ENCODE data around the gene GABARAPL1.
"Not testable (repeated sequence)": the region's sequence is repeated elsewhere in the genome, so short reads cannot be mapped to it uniquely, and the experiment has no call there.

GABARAPL1 gene

DNA sequence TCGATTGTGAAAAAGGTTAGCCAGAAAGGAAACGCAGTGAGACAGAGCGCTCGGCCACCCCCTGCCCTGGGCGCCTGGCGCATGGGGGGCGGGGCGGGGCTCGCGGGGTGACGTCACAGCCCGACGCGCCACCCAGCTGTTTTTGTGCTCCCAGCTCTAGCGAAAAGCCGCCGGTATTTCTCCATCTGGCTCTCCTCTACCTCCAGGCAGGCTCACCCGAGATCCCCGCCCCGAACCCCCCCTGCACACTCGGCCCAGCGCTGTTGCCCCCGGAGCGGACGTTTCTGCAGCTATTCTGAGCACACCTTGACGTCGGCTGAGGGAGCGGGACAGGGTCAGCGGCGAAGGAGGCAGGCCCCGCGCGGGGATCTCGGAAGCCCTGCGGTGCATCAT is at the start of gene GABARAPL1:
GABARAPL1 (plus strand) TSS at position 139 of the 393 bp plus-strand sequence; CDS start at position 392, 253 bp downstream.
- DNase-seq (ENCODE audit: low spot score), result peak; percentile 87

GRCh38 chr12:10163084-10163483 is 49.6 kb upstream of the GABARAPL1 start:
- DNase-seq (ENCODE audit: low spot score), result no peak

GRCh38 chr12:10165421-10165820 is 47.3 kb upstream of the GABARAPL1 start:
- DNase-seq (ENCODE audit: low spot score), result no peak

- DNase-seq (ENCODE audit: low spot score), result no peak
Observed at GRCh38 chr12:10167599-10167998, 45.1 kb upstream of the GABARAPL1 start.

GRCh38 chr12:10169104-10169503 is 43.6 kb upstream of the GABARAPL1 start:
- no peak for DNase-seq (ENCODE audit: low spot score)

- no peak for DNase-seq (ENCODE audit: low spot score)
Observed at GRCh38 chr12:10170216-10170615, 42.5 kb upstream of the GABARAPL1 start.

GRCh38 chr12:10171973-10172728 is 40.5 kb upstream of the GABARAPL1 start, which contains the start of gene OLR1:
Gene OLR1, minus strand, starts transcription at chr12:10172132. Its CDS starts 55 bp downstream, at chr12:10172077.
- no peak for DNase-seq (ENCODE audit: low spot score)

DNA sequence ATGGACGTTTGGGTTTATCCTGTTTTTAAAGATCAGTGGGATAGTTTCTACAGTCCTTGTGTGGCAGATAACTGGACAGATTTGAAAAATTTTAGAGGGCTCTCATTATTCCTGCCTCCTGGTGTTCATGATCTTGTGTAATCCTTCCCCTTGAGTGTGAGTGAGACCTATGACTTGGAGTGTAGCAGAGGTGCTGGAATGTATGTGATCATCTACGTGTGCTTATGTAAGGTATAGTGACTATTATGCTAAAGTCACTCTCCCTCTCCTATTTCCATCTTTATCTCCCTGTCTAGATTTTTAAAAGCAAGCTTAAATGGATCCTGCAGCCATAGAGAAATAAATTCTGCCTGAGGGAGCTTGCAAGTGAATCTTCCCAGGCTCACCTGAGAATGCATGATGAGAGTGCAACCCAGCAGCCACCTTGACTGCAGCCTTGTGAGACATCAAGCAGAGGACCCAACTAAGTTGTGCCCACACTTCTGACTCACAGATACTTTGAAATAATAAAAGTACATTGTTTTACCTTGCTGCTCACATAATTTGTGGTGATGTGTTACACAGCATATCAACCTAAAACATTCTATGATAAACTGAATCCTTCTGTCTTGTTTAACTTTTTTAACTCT is 37.6 kb upstream of the GABARAPL1 start:
- DNase-seq (ENCODE audit: low spot score), result no peak

DNA sequence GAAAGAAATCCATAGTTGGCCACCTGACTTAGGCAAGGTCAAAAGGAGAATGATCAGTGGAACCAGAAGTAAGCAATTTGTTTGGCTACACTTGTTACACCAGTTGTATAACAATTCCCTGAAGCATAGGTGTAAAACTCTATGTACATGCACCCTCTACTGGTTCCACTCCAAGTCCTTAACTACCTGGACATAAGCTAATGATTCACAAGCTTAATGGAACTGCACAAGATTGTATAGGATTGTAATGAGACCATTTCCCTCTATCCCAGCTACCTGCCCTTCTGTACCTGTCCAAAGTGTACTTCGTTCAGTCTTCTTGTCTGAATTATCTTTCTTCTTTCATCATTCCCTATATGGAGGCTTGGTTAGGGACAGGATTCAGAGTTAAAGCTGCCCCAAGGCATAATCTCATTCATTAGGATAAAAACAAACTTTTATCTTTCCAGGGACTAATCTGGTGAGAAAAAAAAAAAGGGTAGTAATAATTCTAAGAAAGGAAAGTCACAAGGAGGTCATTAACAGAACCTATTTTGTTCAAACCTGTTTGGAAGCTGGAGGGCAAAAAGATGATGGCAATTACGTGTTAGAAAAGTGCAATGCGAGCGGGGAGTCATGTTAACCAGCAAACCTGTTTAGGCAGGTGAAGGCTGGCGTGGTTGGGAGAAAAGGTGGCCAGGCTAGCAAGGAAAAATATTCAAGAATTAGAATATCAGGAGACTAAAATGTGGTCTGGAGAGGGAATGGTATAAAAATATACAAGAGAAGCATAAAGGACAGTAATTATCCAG is 36.6 kb upstream of the GABARAPL1 start:
- DNase-seq (ENCODE audit: low spot score), result no peak

DNA sequence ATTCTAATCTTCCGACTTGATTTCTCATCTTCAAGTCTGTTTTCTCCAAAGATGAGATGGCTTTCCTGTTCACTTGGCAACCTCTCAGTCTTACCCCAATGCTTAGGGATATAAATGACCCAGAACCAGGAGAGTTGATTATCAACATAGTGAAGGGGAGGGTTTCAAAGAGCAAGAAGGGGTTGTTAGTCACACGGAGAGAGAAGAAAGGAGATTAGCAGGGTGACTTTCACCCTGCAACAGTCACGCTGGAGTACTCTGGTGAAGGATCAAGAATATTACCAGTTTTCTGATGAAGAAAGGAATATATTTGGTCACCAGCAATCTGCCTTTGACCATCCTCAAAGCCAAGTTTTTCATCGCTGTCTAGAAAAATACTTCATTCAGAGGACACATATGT is 33.9 kb upstream of the GABARAPL1 start, which contains the start of gene TMEM52B:
TMEM52B (plus strand) TSS at position 212 of the 400 bp plus-strand sequence. CDS start 543 bp downstream, outside the sequence.
- no peak for DNase-seq (ENCODE audit: low spot score)

DNA sequence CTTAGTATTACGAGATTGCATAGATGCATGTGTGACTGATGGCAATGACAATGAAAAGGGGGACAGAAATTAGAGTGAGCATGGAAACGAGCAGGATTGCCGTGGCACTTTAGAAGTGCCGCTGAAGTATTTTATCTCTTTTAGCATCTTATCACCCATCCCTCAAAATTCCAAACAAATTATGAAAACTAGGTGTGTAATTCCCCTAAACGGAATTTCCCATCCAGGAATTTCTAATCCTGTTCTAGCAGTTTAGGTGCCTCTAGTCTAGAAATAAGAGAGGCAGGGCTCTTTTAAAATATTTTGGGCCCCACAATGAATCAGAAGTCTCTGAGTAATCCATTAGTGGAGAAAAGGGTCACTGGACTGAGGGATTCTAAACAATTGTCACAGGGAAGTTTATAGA is 32.9 kb upstream of the GABARAPL1 start:
- no peak for DNase-seq (ENCODE audit: low spot score)

GRCh38 chr12:10182354-10183049 is 30.2 kb upstream of the GABARAPL1 start:
- DNase-seq (ENCODE audit: low spot score), result no peak

- no peak for DNase-seq (ENCODE audit: low spot score)
Observed at GRCh38 chr12:10184261-10184843, 28.3 kb upstream of the GABARAPL1 start.

GRCh38 chr12:10186299-10186698 is 26.4 kb upstream of the GABARAPL1 start:
- DNase-seq (ENCODE audit: low spot score), result no peak

DNA sequence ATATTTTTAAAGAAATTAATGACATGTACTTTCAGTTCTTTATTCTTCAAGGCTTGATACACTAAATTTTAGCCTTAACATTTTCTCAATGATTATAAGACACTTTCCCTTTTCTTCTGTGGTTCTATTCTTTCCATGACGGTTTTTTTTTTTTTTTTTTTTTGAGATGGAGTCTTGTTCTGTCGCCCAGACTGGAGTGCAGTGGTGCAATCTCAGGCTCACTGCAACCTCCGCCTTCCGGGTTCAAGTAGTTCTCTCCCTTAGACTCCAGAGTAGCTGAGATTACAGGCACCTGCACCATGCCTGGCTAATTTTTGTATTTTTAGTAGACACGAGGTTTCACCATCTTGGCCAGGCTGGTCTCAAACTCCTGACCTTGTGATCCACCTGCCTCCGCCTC is 25.7 kb upstream of the GABARAPL1 start:
- DNase-seq (ENCODE audit: low spot score), result not testable (repeated sequence)

GRCh38 chr12:10189653-10190052 is 23.0 kb upstream of the GABARAPL1 start:
- no peak for DNase-seq (ENCODE audit: low spot score)

DNA sequence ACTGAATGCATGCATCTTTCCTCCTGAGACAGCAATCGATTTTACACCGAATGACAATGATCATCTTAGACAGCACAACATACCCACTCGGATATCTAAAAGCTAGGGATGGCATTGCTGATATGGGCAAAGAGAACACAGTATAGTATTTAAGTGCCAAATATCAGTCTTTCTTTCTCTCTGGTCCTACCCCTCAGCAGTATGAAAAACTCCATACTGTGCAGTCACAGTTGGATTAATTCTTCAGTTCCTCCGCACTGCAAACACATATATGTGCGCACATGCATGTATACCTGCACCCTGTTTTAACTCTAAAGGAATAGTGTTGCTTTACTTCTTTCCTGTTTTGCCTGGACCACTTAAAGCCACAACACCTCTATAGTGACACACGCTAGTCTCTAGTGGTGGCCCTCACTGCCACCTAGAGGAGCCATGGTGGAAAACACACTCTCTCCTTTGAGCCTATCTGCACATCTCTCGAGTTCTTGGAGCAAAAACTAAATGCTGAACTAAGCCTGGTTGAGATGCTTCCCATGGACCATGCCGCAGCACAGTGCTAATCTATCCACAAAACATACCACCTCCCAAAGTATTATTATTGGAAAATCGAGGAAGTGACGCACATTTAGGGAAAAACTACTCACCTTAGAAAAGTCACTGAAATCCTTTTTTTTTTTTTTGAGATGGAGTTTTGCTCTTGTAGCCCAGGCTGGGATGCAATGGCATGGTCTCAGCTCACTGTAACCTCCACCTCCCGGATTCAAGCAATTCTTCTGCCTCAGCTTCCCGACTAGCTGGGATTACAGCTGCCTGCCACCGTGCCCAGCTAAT is 21.9 kb upstream of the GABARAPL1 start:
- DNase-seq (ENCODE audit: low spot score), result peak; percentile 87

DNA sequence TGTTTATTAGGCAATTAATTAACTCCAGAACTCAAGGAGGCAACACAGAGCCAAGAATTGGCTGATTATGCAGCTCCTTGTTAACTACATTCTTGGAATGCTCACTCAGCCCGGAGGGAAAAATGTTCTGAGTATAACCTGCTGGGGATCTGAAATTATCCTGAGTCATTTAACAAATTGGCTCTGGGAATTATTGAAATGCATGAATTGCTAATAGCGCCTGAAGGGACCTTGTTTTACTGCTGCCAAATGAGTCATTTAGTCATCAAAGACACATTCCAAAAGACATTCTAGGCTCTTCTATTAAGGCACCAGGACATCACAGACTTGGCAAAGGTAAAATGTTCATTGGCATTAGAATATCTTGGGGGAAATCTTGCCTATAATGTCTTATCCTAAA is 20.8 kb upstream of the GABARAPL1 start:
- DNase-seq (ENCODE audit: low spot score), result no peak

DNA sequence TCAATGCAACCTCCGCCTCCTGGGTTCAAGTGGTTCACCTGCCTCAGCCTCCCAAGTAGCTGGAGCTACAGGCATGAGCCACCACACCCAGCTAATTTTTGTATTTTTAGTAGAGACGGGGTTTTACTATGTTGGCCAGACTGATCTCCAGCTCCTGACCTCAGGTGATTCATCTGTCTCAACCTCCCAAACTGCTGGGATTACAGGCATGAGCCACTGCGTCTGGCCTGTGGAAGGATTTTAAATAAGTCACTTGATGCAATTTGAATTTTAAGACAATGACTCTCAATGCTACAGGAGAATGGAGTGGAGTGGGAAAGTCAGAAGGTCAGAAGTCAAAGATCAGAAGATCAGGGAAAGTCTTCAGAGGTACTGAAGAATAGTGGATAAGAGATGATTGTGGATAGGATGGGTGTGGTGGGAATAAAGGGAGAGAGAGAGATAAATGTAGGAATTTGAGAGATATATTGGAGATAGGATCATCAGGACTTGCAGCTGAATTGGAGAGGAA is 18.5 kb upstream of the GABARAPL1 start:
- DNase-seq (ENCODE audit: low spot score), result no peak

GRCh38 chr12:10196210-10196609 is 16.5 kb upstream of the GABARAPL1 start:
- peak; percentile 86 for DNase-seq (ENCODE audit: low spot score)

Data from NAMALWA (cell line).